Omental fat pad (tissue), 4 donors: ENCODE data around the gene ATP6V0C. TPM values are rescaled to one million over a fixed set of nuclear protein-coding genes. Genes with fewer than 3 reads are reported as not detected.

Experiments used
- small RNA-seq: library from RNA; depleted of rRNA; stranded (forward); fragments of <200 nt; gene quantifications from one replicate; pipeline ENCODE3, GENCODE V24; 2016
- total RNA-seq, 4 donors: library from RNA; depleted of rRNA; stranded (reverse); fragments of >200 nt; gene quantifications; one replicate each; pipeline ENCODE4 v1.1.0, GENCODE V29; 2016

ATP6V0C gene
- total RNA-seq, 4 donors from 2014 or later, result 43.5 to 113 (median 67.9) TPM

Small RNA genes within 50 kb of the gene (small RNA-seq; reads per million reads assigned to genes)
- gene AC093525.1, result not detected
- not detected for gene MIR3178
- gene MIR6768, result not detected

Other genes starting within 250 kb of the ATP6V0C start
- 100 to 1,000 TPM in 1 of 4 donors, 10 to 100 TPM in 3; 84.9 to 171 (median 92.2) TPM for gene RNPS1, start 245.8 kb upstream of the ATP6V0C start, total RNA-seq
- gene ABCA3, start 173.2 kb upstream of the ATP6V0C start, total RNA-seq, result 10 to 100 TPM in 1 of 4 donors, 1 to 10 TPM in 3; 6.6 to 19.0 (median 8.0) TPM
- 1 to 10 TPM; 1.3 to 2.9 (median 2.5) TPM for gene CCNF, start 84.5 kb upstream of the ATP6V0C start, total RNA-seq
- 1 to 10 TPM in 1 of 4 donors, under 1 TPM in 1, not detected in 2; 0.50 to 1.1 TPM for gene TEDC2, start 53.8 kb upstream of the ATP6V0C start, total RNA-seq
- gene NTN3, start 42.7 kb upstream of the ATP6V0C start, total RNA-seq, result under 1 TPM in 2 of 4 donors, not detected in 2; 0.28 to 0.44 TPM
- 10 to 100 TPM; 10.4 to 19.4 (median 13.0) TPM for gene TBC1D24, start 38.8 kb upstream of the ATP6V0C start, total RNA-seq
- 10 to 100 TPM; 26.7 to 35.9 (median 30.7) TPM for gene AMDHD2, start 6.4 kb downstream of the ATP6V0C start, total RNA-seq
- not detected for gene CEMP1, start 17.5 kb downstream of the ATP6V0C start, total RNA-seq
- 10 to 100 TPM; 22.2 to 34.5 (median 25.6) TPM for gene PDPK1, start 24.1 kb downstream of the ATP6V0C start, total RNA-seq
- 10 to 100 TPM; 10.9 to 21.1 (median 20.1) TPM for gene KCTD5, start 168.6 kb downstream of the ATP6V0C start, total RNA-seq
- gene PRSS27, start 206.3 kb downstream of the ATP6V0C start, total RNA-seq, result 1 to 10 TPM in 2 of 4 donors, under 1 TPM in 2; 0.65 to 1.2 (median 1.0) TPM
- 100 to 1,000 TPM; 230 to 465 (median 368) TPM for gene SRRM2, start 238.7 kb downstream of the ATP6V0C start, total RNA-seq